HAP-1 (cell line): Measurements from ENCODE around the gene SHROOM1.

ENCODE experiments used
- DNase-seq, 2 experiments: peaks; one replicate each; pipeline ENCODE4 v3.0.0-alpha.2; 2016 to 2020; ENCODE audit warnings: low spot score in 2 of 2
- H3K27me3 ChIP-seq: fragments of 250-450 bp; sonication (Bioruptor Pico); 2 replicates; pipeline ENCODE4 v1.5.1; 2020; ENCODE audit warnings: low read depth, mild to moderate bottlenecking, moderate library complexity
- H3K36me3 ChIP-seq: fragments of 250-450 bp; sonication (Bioruptor Pico); replicated peaks from 2 replicates; pipeline ENCODE4 v1.5.1; 2020; ENCODE audit warnings: mild to moderate bottlenecking
- H3K4me1 ChIP-seq: fragments of 250-450 bp; sonication (Bioruptor Pico); 2 replicates; pipeline ENCODE4 v1.5.1; 2020; ENCODE audit warnings: mild to moderate bottlenecking
- H3K4me3 ChIP-seq: fragments of 250-450 bp; sonication (Bioruptor Pico); 2 replicates; pipeline ENCODE4 v1.5.1; 2020; ENCODE audit warnings: mild to moderate bottlenecking, moderate library complexity
- H3K9me3 ChIP-seq: fragments of 250-450 bp; sonication (Bioruptor Pico); 2 replicates; pipeline ENCODE4 v1.5.1; 2020; ENCODE audit warnings: mild to moderate bottlenecking, moderate library complexity
- in situ Hi-C: fragments of 300-500 bp; cut with MboI; formaldehyde crosslinking; loops from 3 replicates; pipeline ENCODE4 v1.14.3; 2020; ENCODE audit warnings: low sequenced_read_pairs, inconsistent platforms, mixed read lengths

Gene SHROOM1

GRCh38 chr5:132830436-132831094 is at the start of gene SHROOM1:
Gene SHROOM1 (minus strand): TSS chr5:132830647. CDS start chr5:132826140, 4,507 bp downstream.
- in situ Hi-C loops = no loop called here
- H3K36me3 ChIP-seq = no peaks in the 10 kb centered on the region
- peak within 1 kb of the TSS; percentile 45 for H3K4me3 ChIP-seq
- peak in 1 of 2 experiments; percentile 66 for DNase-seq
- peaks cover 6% of the 10 kb centered on the region; the same call in 1 of the 2 replicates for H3K4me1 ChIP-seq
- no peaks in the 10 kb centered on the region for H3K9me3 ChIP-seq
- H3K27me3 ChIP-seq = no peaks in the 10 kb centered on the region

- no peaks in the 10 kb centered on the region for H3K27me3 ChIP-seq
- no peak for DNase-seq
- no peaks in the 10 kb centered on the region for H3K4me1 ChIP-seq
- H3K36me3 ChIP-seq = peaks cover 23% of the 10 kb centered on the region
- H3K4me3 ChIP-seq = no peak overlapping the region
- in situ Hi-C loops = no loop called here
- H3K9me3 ChIP-seq = no peaks in the 10 kb centered on the region
These were observed 47.5 kb upstream of the SHROOM1 start for GRCh38 chr5:132877938-132878337.

- no peaks in the 10 kb centered on the region for H3K27me3 ChIP-seq
- in situ Hi-C loops = no loop called here
- H3K9me3 ChIP-seq = no peaks in the 10 kb centered on the region
- peaks cover 24% of the 10 kb centered on the region for H3K36me3 ChIP-seq
- H3K4me1 ChIP-seq = no peaks in the 10 kb centered on the region
- no peak for DNase-seq
- H3K4me3 ChIP-seq = no peak overlapping the region
These were observed 47.0 kb upstream of the SHROOM1 start for GRCh38 chr5:132877466-132877865.

GRCh38 chr5:132876020-132876759 is 45.7 kb upstream of the SHROOM1 start:
- DNase-seq = no peak
- peaks cover 32% of the 10 kb centered on the region for H3K36me3 ChIP-seq
- H3K9me3 ChIP-seq = no peaks in the 10 kb centered on the region
- in situ Hi-C loops = no loop called here
- H3K4me3 ChIP-seq = no peak overlapping the region
- no peaks in the 10 kb centered on the region for H3K27me3 ChIP-seq
- no peaks in the 10 kb centered on the region for H3K4me1 ChIP-seq

- H3K27me3 ChIP-seq = no peaks in the 10 kb centered on the region
- H3K4me1 ChIP-seq = no peaks in the 10 kb centered on the region
- in situ Hi-C loops = no loop called here
- DNase-seq = no peak
- H3K36me3 ChIP-seq = peaks cover 36% of the 10 kb centered on the region
- no peaks in the 10 kb centered on the region for H3K9me3 ChIP-seq
- H3K4me3 ChIP-seq = no peak overlapping the region
These were observed 43.5 kb upstream of the SHROOM1 start for GRCh38 chr5:132873930-132874271.

GRCh38 chr5:132873119-132873929 is 42.9 kb upstream of the SHROOM1 start, which contains the start of gene LEAP2:
Gene LEAP2 (plus strand): TSS chr5:132873668. CDS start chr5:132873695, 27 bp downstream.
- no peak for DNase-seq
- Histone ChIP-seq H3K4me1 (no peaks in the 10 kb centered on the region), H3K36me3 (peaks cover 41% of the 10 kb centered on the region), H3K4me3 (no peak within 1 kb of the TSS), H3K27me3 (no peaks in the 10 kb centered on the region), H3K9me3 (no peaks in the 10 kb centered on the region)
- in situ Hi-C loops = no loop called here

- no peak for DNase-seq
- no peaks in the 10 kb centered on the region for H3K9me3 ChIP-seq
- H3K36me3 ChIP-seq = peaks cover 47% of the 10 kb centered on the region
- H3K27me3 ChIP-seq = no peaks in the 10 kb centered on the region
- H3K4me3 ChIP-seq = no peak overlapping the region
- in situ Hi-C loops = no loop called here
- no peaks in the 10 kb centered on the region; the same call in 1 of the 2 replicates for H3K4me1 ChIP-seq
These were observed 42.3 kb upstream of the SHROOM1 start for GRCh38 chr5:132872788-132873118.

GRCh38 chr5:132871459-132872284 is 41.2 kb upstream of the SHROOM1 start:
- Histone ChIP-seq H3K27me3 (no peaks in the 10 kb centered on the region), H3K4me1 (peaks cover 6% of the 10 kb centered on the region; the same call in 1 of the 2 replicates), H3K4me3 (no peak overlapping the region), H3K36me3 (peaks cover 56% of the 10 kb centered on the region), H3K9me3 (no peaks in the 10 kb centered on the region)
- in situ Hi-C loops = no loop called here
- no peak for DNase-seq

- no peak overlapping the region for H3K4me3 ChIP-seq
- peaks cover 58% of the 10 kb centered on the region for H3K36me3 ChIP-seq
- DNase-seq = no peak
- H3K9me3 ChIP-seq = no peaks in the 10 kb centered on the region
- no peaks in the 10 kb centered on the region for H3K27me3 ChIP-seq
- H3K4me1 ChIP-seq = peaks cover 9% of the 10 kb centered on the region
- in situ Hi-C loops = no loop called here
These were observed 40.4 kb upstream of the SHROOM1 start for GRCh38 chr5:132870801-132871200.

- Histone ChIP-seq H3K9me3 (no peaks in the 10 kb centered on the region), H3K4me1 (peaks cover 11% of the 10 kb centered on the region), H3K27me3 (no peaks in the 10 kb centered on the region), H3K36me3 (peaks cover 53% of the 10 kb centered on the region), H3K4me3 (no peak overlapping the region)
- DNase-seq = no peak
- in situ Hi-C loops = no loop called here
These were observed 38.3 kb upstream of the SHROOM1 start for GRCh38 chr5:132868754-132869153.

GRCh38 chr5:132867046-132867451 is 36.6 kb upstream of the SHROOM1 start:
- no peaks in the 10 kb centered on the region for H3K27me3 ChIP-seq
- H3K9me3 ChIP-seq = no peaks in the 10 kb centered on the region
- peaks cover 47% of the 10 kb centered on the region for H3K36me3 ChIP-seq
- in situ Hi-C loops = no loop called here
- no peak for DNase-seq
- peaks cover 11% of the 10 kb centered on the region for H3K4me1 ChIP-seq
- peak overlapping the region; percentile 98 for H3K4me3 ChIP-seq

- no peaks in the 10 kb centered on the region for H3K9me3 ChIP-seq
- in situ Hi-C loops = no loop called here
These were observed 36.0 kb upstream of the SHROOM1 start, which contains the start of the genes GDF9 and UQCRQ for GRCh38 chr5:132866342-132867045. Gene GDF9 (minus strand): TSS chr5:132866469. CDS start chr5:132864533, 1,936 bp downstream. Gene UQCRQ (plus strand): TSS chr5:132866642. CDS start chr5:132866882, 240 bp downstream.

More at GRCh38 chr5:132866342-132867045, 36.0 kb upstream of the SHROOM1 start, which contains the start of the genes GDF9 and UQCRQ:
- H3K4me3 ChIP-seq = peak within 1 kb of the TSS; percentile 98
- peak; percentile 97 to 98 for DNase-seq
- peaks cover 11% of the 10 kb centered on the region for H3K4me1 ChIP-seq
- peaks cover 42% of the 10 kb centered on the region for H3K36me3 ChIP-seq
- H3K27me3 ChIP-seq = no peaks in the 10 kb centered on the region
